Prostate gland (tissue), 2 donors: ENCODE data around the gene ZNF585A.

Experiments used
- CTCF ChIP-seq, 4 experiments: fragments of 200-600 bp in 2 of 4; fragments of 450-650 bp in 2 of 4; sonication (generic) in 2 of 4; IDR thresholded peaks; 1 replicate in 3 of 4; 2 replicates in 1 of 4; pipeline ENCODE4 v1.5.1; 2016 to 2019; ENCODE audit warnings: antibody characterized with exemption in 4 of 4, mild to moderate bottlenecking in 2 of 4, moderate library complexity in 2 of 4
- POLR2A ChIP-seq: fragments of 450-650 bp; IDR thresholded peaks from one replicate; pipeline ENCODE4 v1.6.1; 2016; ENCODE audit warnings: antibody characterized with exemption, mild to moderate bottlenecking

DNA sequence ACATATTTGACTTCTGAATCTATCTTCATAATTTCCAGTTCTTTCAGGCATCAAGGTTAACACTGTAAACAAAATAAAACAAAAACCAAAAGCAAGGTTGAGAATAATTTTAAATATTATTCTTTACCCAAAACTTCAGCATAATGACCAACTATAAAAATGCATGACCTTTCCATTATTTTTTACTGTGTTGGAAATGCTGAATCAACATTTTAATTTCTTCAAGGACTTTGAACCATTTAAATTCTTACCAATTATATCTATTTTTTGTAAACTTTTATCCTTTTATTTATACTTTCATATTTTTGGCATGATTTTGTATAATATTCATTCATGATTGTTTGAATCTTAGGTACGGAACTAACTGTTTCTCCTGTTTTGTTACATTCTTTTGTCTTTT is 6.9 kb downstream of the ZNF585A start:
- TF ChIP-seq CTCF (IDR thresholded peaks at IDR 0.05) (no peak), POLR2A (no peak)
